CD4-positive, alpha-beta T cell treated with Interleukin-6 for 4 hours (primary cell): ENCODE measurements around the gene SMIM21.

Experiments used
- DNase-seq: peaks from one replicate; pipeline ENCODE4 v3.0.0-alpha.2; 2020; ENCODE audit warnings: mixed read lengths

Gene SMIM21

DNA sequence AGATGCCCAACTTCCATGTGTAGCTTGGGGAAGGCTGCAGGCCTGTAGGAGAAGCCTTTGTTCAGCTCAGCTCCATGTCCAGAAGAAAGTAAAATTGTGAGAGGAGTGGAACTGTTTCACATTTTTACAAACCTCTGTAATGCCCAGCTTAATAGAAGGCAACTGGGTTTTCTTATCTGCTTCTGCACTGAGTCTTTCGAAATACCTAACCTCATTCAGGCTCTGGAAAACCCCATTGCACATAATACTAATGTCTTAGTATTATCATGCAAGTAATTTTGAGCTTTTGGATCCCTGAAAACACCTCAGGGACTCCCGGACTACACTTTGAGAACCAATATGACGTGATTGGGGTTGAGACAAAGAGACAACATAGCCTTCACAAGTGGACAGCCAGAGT is 5.8 kb downstream of the SMIM21 start:
- DNase-seq, result no peak

DNA sequence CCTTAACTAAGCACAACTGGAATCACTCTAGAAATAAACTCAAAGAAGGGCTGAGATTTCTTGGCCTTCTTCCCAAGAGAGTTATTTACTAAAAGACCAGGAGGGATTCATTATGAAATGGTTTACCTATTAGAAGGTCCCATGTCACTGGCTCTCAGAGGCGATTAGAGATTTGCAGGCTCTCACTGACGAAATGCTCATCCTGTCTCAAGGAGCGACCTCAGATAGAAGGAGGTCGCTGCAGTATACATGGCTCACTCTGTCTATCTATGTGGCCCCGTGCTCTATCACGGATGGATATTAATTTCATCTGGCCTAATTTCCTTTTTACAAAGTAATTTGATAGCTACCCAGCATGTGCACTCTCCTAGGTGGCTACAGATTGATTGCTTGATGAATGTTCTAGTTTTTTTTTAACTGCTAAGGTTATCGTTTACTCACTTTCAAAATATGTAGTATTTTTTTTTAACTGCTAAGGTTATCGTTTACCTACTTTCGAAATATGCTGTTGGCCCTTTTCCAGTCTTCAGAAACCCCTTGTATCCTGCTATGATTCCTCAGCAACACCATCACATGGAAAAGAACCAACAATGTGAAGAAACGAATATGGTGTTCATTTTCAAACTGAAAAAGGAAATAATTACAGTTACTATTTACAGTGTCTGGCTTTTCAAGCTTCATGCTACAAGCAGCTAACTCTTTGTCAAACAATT is 9.1 kb downstream of the SMIM21 start:
- no peak for DNase-seq

DNA sequence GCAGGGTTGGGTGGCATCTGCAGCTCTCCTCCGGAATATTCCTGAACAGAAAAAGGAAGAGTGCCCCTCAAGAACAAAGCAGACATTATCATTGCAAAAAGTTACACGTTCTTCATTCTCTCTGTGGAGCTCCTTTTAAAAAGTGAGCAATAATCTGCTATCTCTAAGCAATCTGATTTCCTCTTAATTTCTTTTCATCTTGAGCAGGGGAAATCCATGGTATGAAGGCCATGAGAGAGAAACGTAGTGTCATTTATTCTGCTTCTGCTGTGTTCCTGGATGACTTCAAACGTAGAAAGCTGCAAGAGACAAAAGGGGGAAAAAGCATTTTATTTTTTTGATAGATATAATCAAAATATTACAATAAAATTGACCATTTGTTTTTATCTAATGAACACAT is 16.9 kb downstream of the SMIM21 start:
- DNase-seq, result no peak

DNA sequence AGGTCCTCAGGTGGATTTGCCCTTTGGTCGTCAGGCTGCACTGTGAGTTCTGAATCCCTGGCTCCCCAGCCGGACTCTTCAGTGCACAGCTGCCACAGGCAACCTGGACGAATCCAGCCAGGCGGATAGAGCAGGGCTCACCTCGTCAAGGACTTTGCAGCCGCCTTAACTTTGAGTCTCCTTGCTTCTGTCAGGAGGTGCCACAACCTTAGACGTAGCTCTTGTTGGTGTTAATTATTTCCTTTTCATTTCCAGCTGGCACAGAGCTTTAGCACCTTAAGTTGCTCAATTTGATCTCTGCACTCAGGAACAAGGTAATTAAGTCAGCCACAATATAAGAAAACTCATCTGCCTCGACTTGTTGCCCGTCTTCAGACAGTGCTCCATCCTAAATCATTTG is 17.7 kb downstream of the SMIM21 start:
- DNase-seq, result no peak

DNA sequence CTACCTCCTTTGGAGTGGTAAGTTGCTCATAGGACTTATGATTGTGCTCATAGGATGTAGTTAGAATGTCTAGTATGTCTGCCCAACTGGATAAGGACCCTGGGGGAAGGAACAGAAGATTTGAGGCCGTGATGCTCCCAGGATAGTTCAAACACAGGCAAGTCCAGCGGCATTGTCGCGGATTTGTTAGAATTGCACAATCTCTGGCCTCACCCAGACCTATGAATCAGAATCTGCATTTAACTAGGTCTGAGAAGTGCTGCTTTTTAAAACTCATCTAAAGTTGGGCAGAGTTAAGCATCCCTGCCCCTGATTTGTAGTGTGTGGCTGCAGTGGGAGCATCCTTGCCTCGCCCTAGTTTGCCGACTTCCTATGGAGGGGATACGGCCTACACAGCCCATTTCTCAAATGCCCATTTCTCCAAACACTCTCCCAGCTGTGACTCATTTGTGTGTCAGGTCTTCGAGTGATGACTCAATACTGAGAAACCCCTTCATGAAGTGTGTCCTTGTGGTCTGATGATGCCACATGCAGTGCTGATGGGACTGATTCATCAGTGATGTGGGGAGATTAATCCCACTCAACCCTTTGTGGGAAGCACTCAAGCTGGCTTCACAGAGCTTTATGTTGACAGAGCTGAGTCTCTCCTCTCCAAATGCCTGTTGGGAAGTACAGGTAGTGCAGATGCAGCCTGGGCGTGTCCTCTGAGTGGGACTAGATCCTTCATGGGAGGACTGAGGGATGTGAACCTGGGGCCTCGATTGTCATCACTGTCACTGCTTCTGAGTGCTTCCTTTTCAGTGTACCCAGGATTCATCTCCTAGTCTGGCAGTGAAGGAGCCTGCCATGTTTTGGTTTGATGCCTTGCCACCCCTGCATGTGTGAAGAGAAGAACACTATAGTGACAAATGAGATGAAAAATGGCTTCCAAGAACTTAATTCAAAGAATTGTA is 18.7 kb downstream of the SMIM21 start:
- DNase-seq, result no peak

DNA sequence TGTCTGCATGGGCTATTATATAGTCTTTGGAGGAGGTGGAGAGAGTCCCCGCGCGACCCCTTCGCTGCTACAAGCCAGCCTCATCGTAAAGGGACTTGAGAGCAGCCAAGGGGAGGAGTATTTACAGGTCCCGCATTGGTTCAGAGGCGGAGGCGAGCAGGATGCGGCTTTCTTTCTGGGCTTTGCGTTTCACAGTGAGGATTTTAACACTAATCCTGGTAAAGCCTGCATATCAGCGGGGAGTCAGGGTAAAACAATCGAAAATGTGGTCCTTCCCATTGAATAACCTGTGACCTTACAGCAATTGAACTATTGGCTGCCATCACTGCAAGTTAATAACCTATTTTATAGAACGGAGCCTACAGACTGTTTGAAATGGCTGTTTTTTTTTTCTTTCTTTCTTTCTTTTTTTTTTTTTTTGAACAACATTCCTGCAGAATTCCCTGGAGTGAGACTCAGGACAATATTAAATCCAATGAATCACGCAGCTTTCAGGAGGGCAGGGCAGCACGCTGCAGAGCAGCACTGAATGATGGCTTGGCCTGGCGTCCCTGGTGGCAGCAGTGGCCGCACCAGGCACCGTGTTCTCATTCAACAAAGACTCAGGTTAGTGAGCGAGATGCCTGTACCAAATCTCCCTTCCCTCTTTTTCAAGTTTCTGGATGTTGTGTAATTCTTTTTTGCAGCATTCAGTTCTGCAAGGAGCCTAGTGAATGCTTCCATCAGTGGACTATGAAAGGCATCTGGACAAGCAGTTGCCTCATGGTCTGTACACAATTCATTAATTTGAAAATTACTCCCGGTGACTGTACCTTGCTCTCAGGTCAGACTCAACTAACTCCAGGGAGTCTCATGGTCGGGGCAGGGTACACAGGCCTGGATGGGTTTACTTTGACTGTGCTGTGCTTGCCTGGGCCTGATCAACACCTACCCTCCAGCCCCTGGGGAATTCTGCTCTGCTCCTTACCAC is 19.8 kb downstream of the SMIM21 start:
- no peak for DNase-seq

DNA sequence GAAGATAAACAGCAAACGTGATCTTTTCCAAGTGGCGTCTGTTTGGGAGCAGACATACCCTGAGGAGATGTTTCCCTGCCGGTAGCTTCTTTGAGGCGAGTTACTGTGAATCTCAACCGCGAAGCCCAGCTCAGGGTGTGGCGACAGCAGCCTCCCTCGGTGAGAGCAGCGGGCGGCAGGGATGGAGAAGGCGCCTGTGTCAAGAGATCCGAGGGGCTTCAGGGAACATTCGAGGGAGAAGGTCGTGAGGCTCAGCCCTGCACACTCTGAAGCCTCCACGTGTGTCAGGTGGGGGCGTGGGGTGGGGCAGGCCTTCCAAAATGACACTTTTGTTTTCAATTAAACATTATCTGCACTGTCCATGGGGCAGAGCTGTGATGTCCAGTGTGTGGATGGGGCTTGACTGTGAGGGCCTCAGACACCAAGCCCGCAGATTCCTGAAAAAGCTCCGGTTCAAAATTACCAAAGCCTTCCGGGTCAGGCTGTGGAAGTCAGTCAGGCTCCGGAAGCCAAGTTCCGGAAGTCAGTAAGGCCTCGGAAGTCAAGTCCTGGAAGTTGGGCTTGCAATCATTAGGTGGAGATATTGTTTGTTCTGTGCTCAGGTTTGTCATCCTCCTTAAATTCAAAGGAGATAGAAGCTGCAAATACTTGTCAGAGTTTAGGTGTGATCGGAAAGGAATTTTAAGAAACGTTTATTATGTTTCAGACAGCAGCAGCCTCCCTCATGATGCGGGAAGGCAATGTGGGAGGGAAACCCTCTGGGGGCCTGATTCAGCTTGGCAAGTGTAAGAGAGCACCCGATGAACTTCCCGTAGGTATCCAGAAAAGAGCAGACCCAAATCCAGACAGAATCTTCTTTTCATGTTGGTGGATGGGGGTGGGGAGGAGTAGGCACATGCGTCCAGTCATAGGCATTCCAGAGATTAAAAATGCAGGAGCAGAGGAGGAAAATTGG is 20.7 kb downstream of the SMIM21 start:
- no peak for DNase-seq

DNA sequence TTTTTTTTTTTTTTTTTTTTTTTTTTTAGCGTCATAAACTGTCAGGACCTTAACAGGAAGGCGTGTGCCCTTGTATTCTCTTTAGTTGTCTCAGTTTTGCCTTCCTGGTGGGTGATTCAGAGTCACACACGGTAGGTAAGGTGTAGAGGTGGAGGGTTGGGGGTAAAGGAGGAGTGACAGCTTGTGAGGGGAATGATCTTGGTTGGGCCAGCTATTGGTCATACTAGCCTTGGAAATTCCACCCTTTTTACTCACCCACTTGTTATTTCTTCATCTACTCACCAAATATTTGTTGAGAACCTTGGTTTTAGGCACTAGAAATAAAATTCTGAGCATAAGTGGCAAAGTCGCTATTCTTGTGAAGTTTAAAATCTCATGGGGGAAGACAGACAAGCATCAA is 22.2 kb downstream of the SMIM21 start:
- no peak for DNase-seq

DNA sequence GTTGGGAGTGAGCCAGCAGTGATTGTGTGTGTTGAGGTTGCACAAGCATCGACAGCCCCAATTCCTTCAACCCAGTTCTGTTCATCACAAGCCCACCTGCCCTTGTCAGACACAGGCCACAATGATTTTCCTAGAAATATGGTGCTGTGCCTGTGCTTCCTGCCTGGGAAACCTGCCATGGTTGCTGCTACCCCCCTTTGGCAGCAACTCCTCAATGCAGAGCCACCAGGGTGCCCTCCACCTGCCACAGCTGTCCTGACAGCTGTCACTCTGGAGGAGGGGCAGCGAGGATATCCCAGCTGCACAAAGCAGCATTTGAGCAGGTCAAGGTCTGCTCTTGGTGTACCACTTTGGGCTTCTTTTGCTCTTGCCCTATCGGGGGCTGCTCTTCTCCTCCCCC is 27.1 kb downstream of the SMIM21 start:
- no peak for DNase-seq

DNA sequence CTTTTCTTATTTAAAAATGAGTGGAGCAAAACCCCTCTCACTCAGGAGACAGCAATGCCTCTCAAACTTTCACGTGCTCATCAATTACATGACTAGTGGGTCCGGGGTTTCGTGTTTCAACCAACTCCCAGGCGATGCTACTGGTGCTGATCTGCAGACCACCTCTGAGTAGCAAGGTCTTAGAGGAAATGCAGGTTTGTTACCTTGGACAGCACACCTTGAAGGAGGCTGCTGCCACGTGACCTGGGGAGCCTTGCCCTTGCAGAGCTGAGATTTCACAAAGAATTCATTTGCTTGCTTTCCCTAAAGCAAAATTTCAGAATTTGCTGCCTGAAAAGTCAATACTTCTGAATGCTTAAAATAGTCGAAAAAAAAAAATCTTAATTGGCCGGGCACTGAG is 32.4 kb downstream of the SMIM21 start:
- no peak for DNase-seq

DNA sequence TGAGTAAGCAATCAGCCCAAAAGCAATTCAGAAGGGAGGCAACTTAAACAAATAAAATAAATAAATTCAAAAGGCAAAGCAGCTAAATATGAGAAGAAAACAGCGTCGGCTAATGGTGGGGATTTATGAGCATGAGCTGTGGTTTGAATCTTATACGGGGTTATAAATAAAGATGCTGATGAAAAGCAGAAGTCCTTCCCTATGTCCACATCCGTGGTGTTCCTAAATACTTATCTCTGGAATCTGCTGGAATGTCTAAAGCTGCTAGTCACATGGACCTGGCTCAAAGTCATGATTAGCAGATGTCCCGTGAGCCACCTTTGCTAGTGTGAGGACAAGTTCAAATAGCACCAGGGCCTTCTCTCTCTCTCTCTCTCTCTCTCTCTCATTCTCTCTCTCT is 33.8 kb downstream of the SMIM21 start:
- DNase-seq, result no peak

DNA sequence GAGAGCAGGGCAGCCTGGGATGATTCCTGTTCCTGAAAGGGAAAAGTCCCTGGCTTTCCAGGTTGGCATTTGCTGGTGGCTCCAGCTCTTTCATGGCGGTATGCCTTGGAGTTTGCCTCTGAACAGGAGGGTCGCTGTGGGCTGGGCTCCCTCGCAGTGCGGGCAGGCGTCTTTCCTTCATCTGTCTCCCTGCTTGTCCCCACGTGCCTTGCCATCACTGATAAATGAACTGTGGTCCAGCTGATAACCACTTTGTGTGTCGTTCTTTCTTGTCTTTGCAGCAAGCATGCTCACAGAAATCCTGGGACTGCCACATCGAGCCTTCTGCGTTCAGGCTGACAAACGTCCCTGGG is 35.3 kb downstream of the SMIM21 start:
- no peak for DNase-seq

DNA sequence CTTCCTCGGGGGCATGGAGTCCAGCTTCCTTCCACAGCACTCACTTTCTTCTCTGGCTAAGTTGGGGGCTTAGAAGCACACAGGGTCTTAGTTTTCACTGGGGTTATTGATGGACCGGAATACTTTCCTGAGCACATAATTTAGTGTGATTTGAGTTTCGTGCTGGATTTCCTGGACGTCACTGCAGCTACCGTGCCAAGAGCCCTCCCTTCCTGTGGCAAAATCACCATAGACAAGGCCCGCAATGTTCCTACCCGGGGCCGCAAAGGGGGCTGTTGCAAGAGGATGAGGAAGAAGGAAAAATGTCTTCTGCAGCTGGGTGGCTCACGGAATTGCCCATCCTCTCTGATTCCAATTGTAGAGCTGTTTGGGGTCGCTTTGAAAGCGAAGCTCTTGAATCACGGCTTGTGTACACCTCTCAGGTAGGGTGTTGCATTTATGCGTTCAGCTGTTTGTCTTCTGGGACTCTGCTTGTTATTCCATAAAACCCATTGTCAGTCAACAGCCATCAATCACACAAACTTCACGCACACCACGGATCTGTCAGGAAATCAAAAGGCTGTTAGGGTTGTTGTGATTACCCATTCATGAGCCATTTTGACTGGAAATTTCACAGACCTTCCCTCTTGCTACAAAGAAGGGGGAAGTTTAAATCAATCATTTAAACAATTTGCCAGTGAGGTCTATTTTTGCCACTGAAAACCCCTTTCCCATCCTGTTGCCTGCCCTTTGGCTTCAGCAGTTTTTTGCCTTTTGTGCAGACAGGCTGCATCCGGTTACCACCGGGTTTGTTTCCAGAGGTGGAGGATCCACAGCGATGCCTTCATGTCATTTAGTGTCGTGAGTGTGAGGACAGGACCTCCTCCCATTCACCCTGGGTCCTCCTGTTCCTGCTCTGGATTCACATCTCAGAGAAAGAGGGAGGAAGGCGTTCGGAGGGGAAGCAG is 36.0 kb downstream of the SMIM21 start:
- no peak for DNase-seq

DNA sequence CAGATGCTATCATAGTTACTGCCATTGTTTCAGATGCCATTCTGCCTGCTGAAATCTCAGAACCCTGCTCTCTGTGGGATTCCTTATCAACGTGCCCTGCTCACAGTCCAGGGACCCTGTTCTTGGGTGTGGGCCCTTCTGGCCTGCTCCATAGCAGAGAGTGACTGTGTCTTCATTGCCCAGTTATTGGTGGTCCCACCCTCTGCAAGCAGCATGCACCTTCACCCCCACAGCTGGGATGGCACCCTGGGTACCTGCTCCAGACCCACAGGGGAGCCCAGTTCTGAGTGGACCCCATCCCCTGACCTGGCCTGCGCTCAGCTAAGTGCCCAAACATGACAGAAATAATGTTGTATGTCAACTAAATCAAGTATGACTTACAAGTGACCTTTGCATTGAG is 36.6 kb downstream of the SMIM21 start:
- no peak for DNase-seq

DNA sequence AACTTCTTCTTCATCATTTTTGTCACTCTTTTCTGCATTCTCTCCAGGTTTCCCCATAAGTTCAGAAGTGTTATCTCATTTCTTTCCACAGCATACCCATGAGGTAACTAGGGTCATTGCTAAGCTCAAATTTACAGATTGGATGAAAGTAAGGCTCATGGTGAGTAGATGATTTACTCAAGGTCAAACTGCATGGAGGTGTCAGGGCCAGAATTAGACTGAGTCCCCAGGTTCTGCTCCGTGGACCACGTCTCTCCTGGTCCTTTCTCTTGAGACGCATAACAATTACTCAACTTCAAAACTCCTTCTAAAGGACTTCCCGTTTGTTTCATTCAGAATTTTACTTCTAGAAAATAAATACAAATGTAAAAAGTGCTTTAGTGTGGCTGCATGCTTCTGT is 43.4 kb downstream of the SMIM21 start:
- no peak for DNase-seq

DNA sequence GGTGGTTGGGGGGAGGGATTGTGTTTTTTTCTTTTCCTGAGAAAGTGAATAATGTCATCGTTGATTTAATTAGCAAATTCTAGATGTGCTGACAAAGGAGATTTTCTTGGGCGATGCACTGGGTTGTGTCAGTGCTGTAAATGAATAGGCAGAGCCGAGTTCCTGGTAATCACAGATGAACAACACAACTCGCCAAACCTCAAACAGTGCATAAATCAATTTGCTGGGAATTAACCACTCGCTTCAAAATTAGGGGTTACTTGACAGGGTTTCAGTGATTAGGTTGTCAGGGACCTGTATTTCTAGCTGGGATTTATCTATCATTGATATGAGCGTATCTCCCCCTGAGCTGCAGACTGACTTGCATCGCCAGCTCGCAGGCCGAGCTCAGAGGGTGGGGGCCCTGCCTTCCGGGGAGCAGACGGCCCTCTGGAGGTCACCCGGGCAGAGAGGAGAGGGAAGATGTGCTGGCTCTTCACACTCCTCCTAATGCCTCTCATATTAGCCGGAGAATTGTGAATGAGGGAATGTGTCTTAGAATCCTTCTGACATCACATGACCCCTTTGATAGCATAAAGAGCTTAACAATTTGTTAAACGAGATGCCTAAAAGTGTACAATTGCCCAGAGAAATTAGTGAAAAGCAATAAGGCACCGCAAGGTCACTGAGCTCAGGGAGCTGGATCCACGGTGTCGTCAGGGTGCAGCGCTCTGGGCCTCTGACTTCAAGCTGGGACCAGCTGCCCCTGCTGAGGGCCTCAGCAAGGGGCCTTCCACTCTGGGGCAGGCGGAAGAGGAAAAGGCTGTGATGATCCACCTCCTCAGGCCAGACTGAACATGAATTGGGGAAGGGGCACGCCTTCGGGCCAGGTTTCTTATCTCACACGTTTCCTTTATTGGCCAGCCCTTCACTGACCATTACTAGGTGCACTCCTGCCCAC is 48.9 kb downstream of the SMIM21 start:
- DNase-seq, result no peak

DNA sequence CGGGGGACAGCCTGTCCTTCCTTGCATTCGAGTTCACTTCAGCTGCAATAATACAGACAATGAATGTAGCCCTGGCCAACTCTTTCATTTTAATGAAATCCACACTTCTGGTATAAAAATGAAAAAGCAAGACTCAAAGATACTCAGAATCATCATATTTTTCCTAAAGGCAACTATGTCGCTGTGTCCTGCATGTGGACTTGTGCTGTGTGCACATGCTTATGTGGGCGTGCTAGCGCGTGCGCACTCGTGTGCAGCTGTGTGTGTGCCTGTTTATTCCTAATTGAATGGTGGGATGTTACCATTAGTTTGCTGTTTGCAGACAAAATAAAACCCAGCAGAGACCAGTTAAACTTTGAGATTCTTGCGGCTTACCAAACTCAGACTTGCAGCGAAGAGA is 49.6 kb downstream of the SMIM21 start:
- no peak for DNase-seq

DNA sequence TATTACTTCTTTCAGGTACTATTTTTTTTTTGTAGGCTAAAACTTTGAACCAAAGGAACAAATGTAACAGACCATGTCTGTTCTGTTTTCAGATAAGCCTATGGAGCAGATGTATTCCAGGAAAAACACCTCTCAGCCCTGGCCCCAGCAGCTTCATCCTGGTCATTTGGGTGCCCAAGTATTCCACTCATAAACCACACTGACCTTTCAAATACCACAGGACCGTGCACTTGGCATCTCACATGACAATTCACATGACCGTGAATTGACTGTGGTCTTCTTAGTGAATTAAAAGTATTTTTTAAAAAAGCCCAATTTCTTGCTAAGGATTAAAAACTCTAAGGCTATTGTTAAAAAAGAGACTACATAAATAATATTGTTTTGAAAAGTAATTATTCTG is 50.2 kb downstream of the SMIM21 start:
- no peak for DNase-seq

DNA sequence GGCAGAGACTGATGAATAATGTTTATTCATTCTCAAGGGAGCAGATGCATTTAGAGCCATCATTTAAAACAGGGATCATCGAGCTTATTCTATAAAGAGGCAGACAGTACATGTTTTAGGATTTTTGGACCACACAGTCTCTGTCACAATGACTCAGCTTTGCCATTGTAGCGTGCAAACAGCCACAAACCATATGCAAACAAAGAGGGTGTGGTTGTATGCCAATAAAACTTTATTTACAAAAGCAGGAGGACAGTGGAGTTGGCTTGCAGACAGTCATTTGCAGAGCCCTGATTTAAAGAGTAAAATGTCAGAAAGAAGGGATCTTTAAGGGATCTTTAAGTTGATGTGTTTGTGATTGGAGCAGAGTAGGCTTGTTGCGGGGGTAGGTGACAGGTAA is 51.5 kb downstream of the SMIM21 start:
- no peak for DNase-seq

DNA sequence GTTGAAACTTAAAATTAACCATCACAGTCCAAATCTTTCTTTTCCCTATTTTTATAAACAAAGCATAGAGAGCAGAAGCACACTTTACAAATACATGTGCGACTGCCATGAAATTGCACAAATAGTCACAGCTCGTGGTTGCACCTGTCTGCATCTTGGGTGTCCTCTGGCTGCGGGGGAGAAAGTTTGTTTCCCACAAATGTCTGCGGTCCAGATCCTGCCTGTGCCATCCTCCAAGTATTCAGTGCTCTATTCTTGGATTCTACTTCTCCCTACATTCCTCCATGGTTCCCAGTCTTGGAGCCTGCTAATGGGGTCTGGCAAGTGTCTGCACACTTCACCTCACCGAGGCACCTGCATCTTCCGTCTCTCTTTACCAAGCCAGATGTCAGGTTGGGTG is 52.2 kb downstream of the SMIM21 start:
- DNase-seq, result no peak
